Breast epithelium (tissue), 4 donors: ENCODE results near the gene RAB44. TPM values are rescaled to one million over a fixed set of nuclear protein-coding genes. Genes with fewer than 3 reads are reported as not detected.

ENCODE experiments used
- DNase-seq, 2 donors: peaks; one replicate each; pipeline ENCODE4 v3.0.0-alpha.2; 2019; ENCODE audit warnings: low spot score in 2 of 2
- H3K27ac ChIP-seq, 2 donors: fragments of 200-600 bp; sonication (generic) in 1 of 2; one replicate each; pipeline ENCODE4 v1.5.1; 2016 to 2019; ENCODE audit warnings: mild to moderate bottlenecking in 1 of 2
- H3K27me3 ChIP-seq, 2 donors: fragments of 200-600 bp; sonication (generic) in 1 of 2; one replicate each; pipeline versions ENCODE4 v1.5.1 to v1.6.0; 2017 to 2019; ENCODE audit warnings: control low read depth in 1 of 2, mild to moderate bottlenecking in 1 of 2
- H3K36me3 ChIP-seq: fragments of 200-600 bp; one replicate; pipeline ENCODE4 v1.5.1; 2019
- H3K4me1 ChIP-seq, 2 donors: fragments of 200-600 bp; sonication (generic); one replicate each; pipeline ENCODE4 v1.5.1; 2016 to 2019; ENCODE audit warnings: control low read depth in 1 of 2
- H3K4me3 ChIP-seq, 3 donors: fragments of 200-600 bp; sonication (generic); 1 replicate in 2 of 3; 2 replicates in 1 of 3; pipeline ENCODE4 v1.5.1; 2016 to 2019; ENCODE audit warnings: mild to moderate bottlenecking in 3 of 3, moderate library complexity in 2 of 3
- H3K9me3 ChIP-seq, 2 donors: fragments of 200-600 bp; sonication (generic) in 1 of 2; one replicate each; pipeline ENCODE4 v1.5.1; 2016 to 2019; ENCODE audit warnings: control low read depth in 1 of 2
- POLR2A ChIP-seq: fragments of 450-650 bp; IDR thresholded peaks from one replicate; pipeline ENCODE4 v1.6.1; 2016; ENCODE audit warnings: antibody characterized with exemption, mild to moderate bottlenecking, moderate library complexity
- POLR2AphosphoS5 ChIP-seq, 3 donors: sonication (generic); formaldehyde crosslinking; IDR thresholded peaks; one replicate each; pipeline ENCODE4 v1.6.1; 2017; ENCODE audit warnings: antibody characterized with exemption in 3 of 3
- intact Hi-C: fragments of 100-400 bp; cut with DNase I; formaldehyde crosslinking; loops from one replicate; pipeline ENCODE4 v1.15.1; 2023; ENCODE audit warnings: low total_unique reads
- total RNA-seq, 3 donors: library from RNA; depleted of rRNA; stranded (reverse); fragments of >200 nt; gene quantifications; one replicate each; pipeline ENCODE4 v1.1.0, GENCODE V29; 2016
- TF ChIP-seq, protein P1 (sequence below), 3 donors: fragments of 450-650 bp; IDR thresholded peaks; one replicate each; pipeline ENCODE4 v1.5.1; 2016 to 2017; ENCODE audit warnings: antibody characterized with exemption in 3 of 3, mild to moderate bottlenecking in 3 of 3, moderate library complexity in 3 of 3

RAB44 gene
- total RNA-seq, 3 donors from 2014 or later, result under 0.01 to 1.9 (median 0.29) TPM

DNA sequence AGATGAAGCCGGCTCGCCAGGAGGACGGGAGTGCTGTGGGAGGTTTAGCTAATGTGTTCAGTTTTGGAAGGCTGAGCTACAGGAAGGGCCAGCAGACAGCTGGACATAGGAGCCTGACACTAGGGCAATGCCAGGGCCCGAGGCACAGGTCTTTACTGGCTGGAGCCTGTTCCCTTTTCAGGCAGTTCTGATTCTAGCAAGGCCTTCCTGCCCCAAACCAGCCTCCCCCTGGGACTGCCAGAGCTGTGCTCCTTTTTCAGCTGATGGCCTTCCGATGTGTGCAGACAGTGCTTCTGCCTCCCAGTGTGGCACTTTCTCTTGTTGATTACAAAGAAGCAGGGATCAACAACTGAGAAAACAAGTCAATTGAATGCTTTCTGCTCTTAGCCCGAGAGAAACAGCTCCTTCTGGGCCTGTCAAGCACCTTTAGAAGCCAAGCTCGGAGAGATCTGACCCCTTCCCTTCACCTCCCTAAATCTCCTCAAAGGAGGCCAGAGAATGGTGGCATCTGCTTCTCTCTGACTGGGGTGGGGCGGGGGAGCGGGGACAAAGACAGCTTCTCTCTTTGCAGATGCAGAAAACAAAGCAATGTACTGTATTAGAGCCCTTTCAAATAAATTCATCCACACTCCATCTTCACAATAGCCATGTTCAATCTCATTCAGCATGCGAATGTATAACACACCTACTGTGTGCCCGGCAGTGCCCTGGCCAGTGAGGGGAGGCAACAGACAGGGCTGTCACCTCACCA lies 63.2 kb downstream of the RAB44 start:
- intact Hi-C loops, result no loop called here
- Histone ChIP-seq H3K4me1 (no peaks in the 10 kb centered on the region), H3K27me3 (no peaks in the 10 kb centered on the region), H3K36me3 (no peaks in the 10 kb centered on the region), H3K9me3 (no peaks in the 10 kb centered on the region), H3K27ac (no peak overlapping the region), H3K4me3 (no peak overlapping the region)
- no peak for DNase-seq
- TF ChIP-seq POLR2A, result no peak
- TF ChIP-seq POLR2AphosphoS5 (IDR thresholded peaks at IDR 0.05), result no peak
- TF ChIP-seq, protein P1, sequence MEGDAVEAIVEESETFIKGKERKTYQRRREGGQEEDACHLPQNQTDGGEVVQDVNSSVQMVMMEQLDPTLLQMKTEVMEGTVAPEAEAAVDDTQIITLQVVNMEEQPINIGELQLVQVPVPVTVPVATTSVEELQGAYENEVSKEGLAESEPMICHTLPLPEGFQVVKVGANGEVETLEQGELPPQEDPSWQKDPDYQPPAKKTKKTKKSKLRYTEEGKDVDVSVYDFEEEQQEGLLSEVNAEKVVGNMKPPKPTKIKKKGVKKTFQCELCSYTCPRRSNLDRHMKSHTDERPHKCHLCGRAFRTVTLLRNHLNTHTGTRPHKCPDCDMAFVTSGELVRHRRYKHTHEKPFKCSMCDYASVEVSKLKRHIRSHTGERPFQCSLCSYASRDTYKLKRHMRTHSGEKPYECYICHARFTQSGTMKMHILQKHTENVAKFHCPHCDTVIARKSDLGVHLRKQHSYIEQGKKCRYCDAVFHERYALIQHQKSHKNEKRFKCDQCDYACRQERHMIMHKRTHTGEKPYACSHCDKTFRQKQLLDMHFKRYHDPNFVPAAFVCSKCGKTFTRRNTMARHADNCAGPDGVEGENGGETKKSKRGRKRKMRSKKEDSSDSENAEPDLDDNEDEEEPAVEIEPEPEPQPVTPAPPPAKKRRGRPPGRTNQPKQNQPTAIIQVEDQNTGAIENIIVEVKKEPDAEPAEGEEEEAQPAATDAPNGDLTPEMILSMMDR (IDR thresholded peaks at IDR 0.05), result no peak

DNA sequence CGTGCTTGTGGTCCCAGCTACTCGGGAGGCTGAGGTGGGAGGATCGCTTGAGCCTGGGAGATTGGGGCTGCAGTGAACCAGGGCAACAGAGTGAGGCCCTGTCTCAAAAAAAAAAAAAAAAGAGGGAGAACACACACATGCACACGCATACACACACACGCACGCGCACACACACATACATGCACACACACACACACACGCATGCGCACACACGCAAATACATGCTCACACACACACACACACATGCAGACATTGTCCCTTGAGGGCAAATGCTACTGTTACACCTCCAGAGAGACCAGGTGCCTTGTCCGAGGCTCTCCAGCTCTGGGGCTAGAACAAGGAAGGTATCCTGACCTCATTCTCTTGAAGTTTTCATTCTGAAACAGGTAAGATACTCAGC lies 64.5 kb downstream of the RAB44 start:
- Histone ChIP-seq H3K36me3 (no peaks in the 10 kb centered on the region), H3K4me3 (no peak overlapping the region), H3K9me3 (no peaks in the 10 kb centered on the region), H3K27me3 (no peaks in the 10 kb centered on the region), H3K27ac (no peak overlapping the region), H3K4me1 (no peaks in the 10 kb centered on the region)
- intact Hi-C loops, result no loop called here
- TF ChIP-seq POLR2AphosphoS5 (IDR thresholded peaks at IDR 0.05), result no peak
- TF ChIP-seq POLR2A, result no peak
- DNase-seq, result no peak

DNA sequence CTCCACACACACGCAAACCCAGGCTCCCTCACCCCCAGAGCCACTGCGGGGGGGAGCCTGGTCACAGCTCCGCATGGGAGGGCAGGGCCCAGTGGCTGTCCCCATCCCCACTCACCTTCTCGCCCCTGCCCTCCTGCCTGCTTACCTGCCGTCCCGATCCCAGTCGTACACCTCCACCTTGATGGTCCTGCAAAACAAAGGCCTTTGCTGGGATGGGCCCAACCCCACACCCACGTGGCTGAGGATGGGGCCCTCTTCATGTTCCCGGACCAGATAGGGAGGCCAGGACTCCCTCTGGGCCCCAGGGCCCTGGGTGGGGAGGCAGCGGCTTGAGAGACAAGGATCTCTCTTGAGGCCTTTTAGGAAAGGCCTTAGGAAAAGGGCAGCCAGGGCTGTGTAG lies 67.6 kb downstream of the RAB44 start:
- Histone ChIP-seq H3K4me3 (no peak overlapping the region), H3K27me3 (no peaks in the 10 kb centered on the region), H3K9me3 (no peaks in the 10 kb centered on the region), H3K36me3 (no peaks in the 10 kb centered on the region), H3K4me1 (no peaks in the 10 kb centered on the region), H3K27ac (no peak overlapping the region)
- DNase-seq, result no peak
- TF ChIP-seq, protein P1 (IDR thresholded peaks at IDR 0.05), result no peak
- TF ChIP-seq POLR2A, result no peak
- TF ChIP-seq POLR2AphosphoS5 (IDR thresholded peaks at IDR 0.05), result no peak
- intact Hi-C loops, result no loop called here

DNA sequence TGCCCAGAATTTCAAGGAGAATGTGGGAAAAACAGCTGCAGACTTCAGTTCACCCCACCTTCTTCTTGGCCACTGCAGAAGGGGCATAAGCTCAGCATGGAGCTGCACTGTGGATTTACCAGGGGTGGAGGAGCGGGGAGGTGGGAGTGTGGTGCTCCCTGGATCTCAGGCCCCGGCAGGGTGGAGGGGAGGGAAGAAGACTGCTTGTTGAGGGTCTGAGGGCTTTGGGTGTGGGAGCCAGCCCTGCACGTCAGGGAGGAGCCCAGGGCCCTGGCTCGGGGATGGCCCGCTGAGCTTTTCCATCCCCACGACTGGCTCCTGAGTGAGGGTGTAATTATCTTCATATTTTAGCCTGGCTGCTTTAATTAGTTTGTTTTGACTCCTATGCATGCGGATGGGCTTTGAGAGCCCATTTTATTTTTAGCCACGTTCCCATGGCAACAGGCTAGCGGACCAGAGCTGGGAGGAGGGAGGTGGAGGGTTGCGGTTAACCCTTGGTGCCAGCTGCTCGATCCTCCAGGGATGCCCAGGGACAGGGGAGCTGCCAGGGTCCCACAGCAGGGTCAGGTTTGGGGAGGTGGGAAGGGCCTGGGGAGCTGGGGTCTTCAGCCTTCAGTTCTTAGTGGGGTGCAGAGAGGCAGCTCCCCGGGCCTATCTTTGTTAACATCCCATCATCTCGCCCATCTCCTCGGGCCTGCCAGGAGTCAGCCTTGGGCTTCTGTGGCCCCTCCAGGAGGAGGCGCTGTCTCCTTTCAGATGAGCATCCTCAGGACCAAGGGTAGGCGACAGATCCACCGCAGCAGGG lies 68.2 kb downstream of the RAB44 start:
- Histone ChIP-seq H3K4me3 (no peak overlapping the region), H3K27ac (no peak overlapping the region), H3K4me1 (no peaks in the 10 kb centered on the region), H3K27me3 (no peaks in the 10 kb centered on the region), H3K9me3 (no peaks in the 10 kb centered on the region), H3K36me3 (no peaks in the 10 kb centered on the region)
- intact Hi-C loops, result no loop called here
- DNase-seq, result peak; percentile 69 to 77
- TF ChIP-seq POLR2AphosphoS5 (IDR thresholded peaks at IDR 0.05), result peak in 2 of 3 donors; percentile 39 to 44
- TF ChIP-seq, protein P1 (IDR thresholded peaks at IDR 0.05), result peak; percentile 32 to 90 (median 89)
- TF ChIP-seq POLR2A, result no peak

DNA sequence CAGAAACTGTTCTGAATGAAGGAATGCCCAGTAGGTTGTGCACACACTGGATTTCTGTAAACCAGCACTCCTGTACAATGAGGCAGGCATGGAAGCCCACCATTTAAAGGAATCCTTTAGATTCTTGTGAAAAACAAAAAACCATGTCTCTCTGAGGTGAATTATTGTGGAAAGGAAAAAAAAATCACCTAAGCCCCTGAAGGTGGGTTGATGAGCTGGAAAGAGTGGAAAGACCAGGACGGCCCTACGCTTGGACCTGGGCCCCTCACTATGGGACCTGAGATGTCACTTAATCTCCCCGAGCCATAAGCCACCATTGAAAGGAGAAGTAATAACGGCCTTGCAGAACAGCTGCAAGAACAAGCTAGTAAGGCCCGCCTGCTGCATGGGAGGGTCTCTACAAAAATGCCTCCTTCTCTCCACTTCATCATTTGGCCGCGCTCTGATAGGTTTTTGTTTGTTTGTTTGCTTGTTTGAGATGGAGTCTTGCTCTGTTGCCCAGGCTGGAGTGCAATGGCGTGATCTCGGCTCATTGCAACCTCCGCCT lies 68.8 kb downstream of the RAB44 start:
- H3K4me1 ChIP-seq, result no peaks in the 10 kb centered on the region
- no peak overlapping the region for H3K27ac ChIP-seq
- intact Hi-C loops, result no loop called here
- no peaks in the 10 kb centered on the region for H3K36me3 ChIP-seq
- H3K27me3 ChIP-seq, result no peaks in the 10 kb centered on the region
- H3K9me3 ChIP-seq, result no peaks in the 10 kb centered on the region
- TF ChIP-seq POLR2AphosphoS5 (IDR thresholded peaks at IDR 0.05), result no peak
- TF ChIP-seq, protein P1 (IDR thresholded peaks at IDR 0.05), result no peak
- no peak for TF ChIP-seq POLR2A
- H3K4me3 ChIP-seq, result no peak overlapping the region
- no peak for DNase-seq
